ENCODE data around the gene CD79A. TPM values are rescaled to one million over a fixed set of nuclear protein-coding genes. Genes with fewer than 3 reads are reported as not detected.

CD79A gene
- total RNA-seq, 2 experiments from 2014 or later = 3.7 to 3.8 TPM

GRCh38 chr19:41897181-41897580, 20.1 kb downstream of the CD79A start:
- no peak for DNase-seq
- H3K4me3 Mint-ChIP-seq = no peak overlapping the region
- ATAC-seq (ENCODE audit: poor library complexity) = no peak
- intact Hi-C loops (cut with DNase I, micrococcal nuclease) = no loop called here
- H3K36me3 Mint-ChIP-seq (ENCODE audit: low read depth) = peaks cover 81% of the 10 kb centered on the region
- ChIA-PET POLR2A (interaction anchor here (1.7 kb wide), 1 partner anchor 9 kb away, joined by 7 read pairs; no protein-coding TSS in a partner anchor), CTCF (no interaction called here)
- H3K36me3 ChIP-seq (ENCODE audit: insufficient read depth, low read length) = peaks cover 87% of the 10 kb centered on the region
- H3K27me3 Mint-ChIP-seq = no peaks in the 10 kb centered on the region
- H3K9me3 Mint-ChIP-seq = no peaks in the 10 kb centered on the region
- H3K27ac ChIP-seq (ENCODE audit: low read depth in 1 of 2, low read length in 2 of 2) = peak overlapping the region in 1 of 2 donors; percentile 38
- peaks cover 65% of the 10 kb centered on the region for H3K4me1 ChIP-seq (ENCODE audit: insufficient read depth, low read length)
- H3K4me3 ChIP-seq (ENCODE audit: low read length) = no peak overlapping the region
- H3K27ac Mint-ChIP-seq = peak overlapping the region; percentile 56
- H3K9me3 ChIP-seq (ENCODE audit: control insufficient read depth in 1 of 2, insufficient read depth in 1 of 2, low read length in 2 of 2) = no peaks in the 10 kb centered on the region
- TF ChIP-seq CTCF (IDR thresholded peaks at IDR 0.05) = no peak
- no peaks in the 10 kb centered on the region for H3K27me3 ChIP-seq (ENCODE audit: control insufficient read depth in 1 of 2, insufficient read depth in 2 of 2, low read length in 2 of 2)
- peaks cover 57% of the 10 kb centered on the region for H3K4me1 Mint-ChIP-seq (ENCODE audit: low read depth)

GRCh38 chr19:41897820-41898219, 20.7 kb downstream of the CD79A start:
- peak overlapping the region; percentile 56 for H3K27ac Mint-ChIP-seq
- H3K4me3 Mint-ChIP-seq = no peak overlapping the region
- H3K27me3 ChIP-seq (ENCODE audit: control insufficient read depth in 1 of 2, insufficient read depth in 2 of 2, low read length in 2 of 2) = no peaks in the 10 kb centered on the region
- POLR2A ChIA-PET = interaction anchor here (1.4 to 6.6 kb wide), 5 partner anchors 9 to 37 kb away, joined by 6 to 70 read pairs (median 7); partner anchors contain the start of gene RPS19
- H3K4me1 Mint-ChIP-seq (ENCODE audit: low read depth) = peaks cover 55% of the 10 kb centered on the region
- DNase-seq = no peak
- no peak for TF ChIP-seq CTCF (IDR thresholded peaks at IDR 0.05)
- no peaks in the 10 kb centered on the region for H3K9me3 ChIP-seq (ENCODE audit: control insufficient read depth in 1 of 2, insufficient read depth in 1 of 2, low read length in 2 of 2)
- no peak for ATAC-seq (ENCODE audit: poor library complexity)
- intact Hi-C loops (cut with DNase I, micrococcal nuclease) = no loop called here
- peaks cover 87% of the 10 kb centered on the region for H3K36me3 ChIP-seq (ENCODE audit: insufficient read depth, low read length)
- peak overlapping the region in 1 of 2 donors; percentile 40 for H3K27ac ChIP-seq (ENCODE audit: low read depth in 1 of 2, low read length in 2 of 2)
- no peak overlapping the region for H3K4me3 ChIP-seq (ENCODE audit: low read length)
- H3K9me3 Mint-ChIP-seq = no peaks in the 10 kb centered on the region
- H3K4me1 ChIP-seq (ENCODE audit: insufficient read depth, low read length) = peaks cover 65% of the 10 kb centered on the region
- H3K36me3 Mint-ChIP-seq (ENCODE audit: low read depth) = peaks cover 83% of the 10 kb centered on the region
- H3K27me3 Mint-ChIP-seq = no peaks in the 10 kb centered on the region
- CTCF ChIA-PET = interaction anchor here (0.8 to 1.7 kb wide), 2 partner anchors 25 to 54 kb away, joined by 3 to 5 read pairs; no protein-coding TSS in a partner anchor

GRCh38 chr19:41898235-41898634, 21.2 kb downstream of the CD79A start:
- ATAC-seq (ENCODE audit: poor library complexity) = no peak
- ChIA-PET POLR2A (interaction anchor here (1.4 to 6.6 kb wide), 4 partner anchors 10 to 38 kb away, joined by 6 to 70 read pairs (median 19); partner anchors contain the start of gene RPS19), CTCF (interaction anchor here (0.8 to 1.7 kb wide), 2 partner anchors 25 to 54 kb away, joined by 3 to 5 read pairs; no protein-coding TSS in a partner anchor)
- no peak for TF ChIP-seq CTCF (IDR thresholded peaks at IDR 0.05)
- Histone ChIP-seq H3K4me3 (ENCODE audit: low read length) (no peak overlapping the region), H3K36me3 (ENCODE audit: insufficient read depth, low read length) (peaks cover 87% of the 10 kb centered on the region), H3K27me3 (ENCODE audit: control insufficient read depth in 1 of 2, insufficient read depth in 2 of 2, low read length in 2 of 2) (no peaks in the 10 kb centered on the region), H3K4me1 (ENCODE audit: insufficient read depth, low read length) (peaks cover 65% of the 10 kb centered on the region), H3K9me3 (ENCODE audit: control insufficient read depth in 1 of 2, insufficient read depth in 1 of 2, low read length in 2 of 2) (no peaks in the 10 kb centered on the region), H3K27ac (ENCODE audit: low read depth in 1 of 2, low read length in 2 of 2) (peak overlapping the region in 1 of 2 donors; percentile 40)
- intact Hi-C loops (cut with DNase I, micrococcal nuclease) = no loop called here
- H3K4me1 Mint-ChIP-seq (ENCODE audit: low read depth) = peaks cover 51% of the 10 kb centered on the region
- DNase-seq = no peak
- H3K27me3 Mint-ChIP-seq = no peaks in the 10 kb centered on the region
- H3K4me3 Mint-ChIP-seq = no peak overlapping the region
- H3K9me3 Mint-ChIP-seq = no peaks in the 10 kb centered on the region
- peaks cover 83% of the 10 kb centered on the region for H3K36me3 Mint-ChIP-seq (ENCODE audit: low read depth)
- H3K27ac Mint-ChIP-seq = peak overlapping the region; percentile 56

Measured in CD4-positive, alpha-beta T cell (primary cell).